Stomach (tissue), 4 donors: ENCODE results near the gene SRCIN1.

Experiments used
- CTCF ChIP-seq, 7 experiments: fragments of 450-650 bp in 4 of 7; fragments of 200-600 bp in 3 of 7; sonication (generic) in 3 of 7; IDR thresholded peaks; one replicate each; pipeline ENCODE4 v1.5.1; 2016 to 2019; ENCODE audit warnings: antibody characterized with exemption in 7 of 7, control low read depth in 2 of 7, mild to moderate bottlenecking in 1 of 7
- EP300 ChIP-seq: sonication (generic); formaldehyde crosslinking; IDR thresholded peaks from one replicate; pipeline ENCODE4 v1.6.1; 2017; ENCODE audit warnings: antibody characterized with exemption
- POLR2A ChIP-seq, 4 donors: fragments of 450-650 bp; IDR thresholded peaks; one replicate each; pipeline ENCODE4 v1.6.1; 2016; ENCODE audit warnings: antibody characterized with exemption in 4 of 4, control low read depth in 2 of 4, mild to moderate bottlenecking in 1 of 4, moderate library complexity in 1 of 4
- POLR2AphosphoS5 ChIP-seq, 3 donors: sonication (generic); formaldehyde crosslinking; IDR thresholded peaks; one replicate each; pipeline ENCODE4 v1.6.1; 2016; ENCODE audit warnings: antibody characterized with exemption in 3 of 3

DNA sequence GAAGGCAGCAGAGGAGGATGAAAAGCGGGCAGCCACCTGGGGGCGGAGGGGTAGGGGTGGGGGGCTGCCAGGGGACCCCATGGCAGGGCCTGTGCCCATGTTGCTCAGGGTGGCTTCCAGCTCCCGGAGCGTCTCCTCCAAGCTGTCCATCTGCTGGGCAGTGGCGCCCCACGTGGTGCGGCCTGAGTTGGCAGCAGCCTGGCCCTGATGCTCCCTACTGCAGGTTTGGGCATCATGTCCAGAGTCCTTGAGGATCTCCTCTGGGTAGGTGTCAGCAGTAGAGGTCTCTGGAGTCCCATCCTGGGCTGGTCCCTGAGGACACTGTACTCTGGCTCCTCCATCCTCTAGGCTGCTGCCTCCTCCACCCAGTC lies 60.9 kb downstream of the SRCIN1 start:
- TF ChIP-seq POLR2AphosphoS5 (IDR thresholded peaks at IDR 0.05) (no peak), CTCF (IDR thresholded peaks at IDR 0.05) (no peak), POLR2A (IDR thresholded peaks at IDR 0.05) (no peak), EP300 (no peak)
